HG02588 (cell line): ENCODE measurements around the gene UBN2.
"Not testable (repeated sequence)": the region's sequence is repeated elsewhere in the genome, so short reads cannot be mapped to it uniquely, and the experiment has no call there.

Experiments
- ATAC-seq: cut with Tn5 transposase; IDR thresholded peaks from one replicate; pipeline ENCODE4 v1.9.1; 2021; ENCODE audit warnings: mild to moderate bottlenecking, moderate library complexity; ENCODE audit not compliant: unreplicated experiment

Gene UBN2

DNA sequence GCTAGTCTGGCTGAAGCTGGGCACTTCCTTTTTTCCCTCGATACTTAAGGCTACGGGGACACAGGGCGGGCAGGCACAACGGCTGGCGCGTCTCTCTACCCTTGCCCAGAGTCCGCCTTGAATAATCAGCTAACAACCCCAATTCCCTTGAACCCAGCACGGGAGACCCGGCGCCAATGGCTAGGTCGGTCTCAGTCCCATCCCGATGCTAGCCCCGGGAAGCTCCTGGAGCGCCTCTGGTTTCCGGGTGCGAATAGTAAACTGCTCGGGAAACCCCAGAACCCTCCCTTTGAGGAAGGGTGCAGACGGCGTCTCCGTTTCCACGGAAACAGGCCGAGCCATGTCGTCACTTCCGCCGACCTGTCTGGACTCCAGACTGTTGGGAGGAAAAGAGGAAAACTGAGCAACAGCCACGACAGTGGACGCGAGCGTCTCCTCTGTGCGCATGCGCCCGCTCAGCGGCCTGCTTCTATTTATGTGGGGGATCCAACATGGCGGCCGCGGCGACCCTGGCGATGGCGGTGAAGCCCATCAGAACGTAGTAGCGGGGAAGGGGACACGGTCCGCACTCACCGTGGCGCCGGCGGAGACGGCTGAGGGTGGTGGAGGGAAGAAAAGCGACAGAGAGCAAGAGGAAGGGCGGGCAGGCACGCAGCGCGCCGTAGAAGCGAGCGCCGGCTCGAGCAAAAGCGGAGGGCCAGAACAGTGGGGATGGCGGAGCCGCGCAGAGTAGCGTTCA, at the start of gene UBN2:
Gene UBN2, plus strand, starts transcription at position 464 of the 739 bp plus-strand sequence. Its CDS starts 248 bp downstream, at position 712.
- peak; percentile 96 for ATAC-seq

DNA sequence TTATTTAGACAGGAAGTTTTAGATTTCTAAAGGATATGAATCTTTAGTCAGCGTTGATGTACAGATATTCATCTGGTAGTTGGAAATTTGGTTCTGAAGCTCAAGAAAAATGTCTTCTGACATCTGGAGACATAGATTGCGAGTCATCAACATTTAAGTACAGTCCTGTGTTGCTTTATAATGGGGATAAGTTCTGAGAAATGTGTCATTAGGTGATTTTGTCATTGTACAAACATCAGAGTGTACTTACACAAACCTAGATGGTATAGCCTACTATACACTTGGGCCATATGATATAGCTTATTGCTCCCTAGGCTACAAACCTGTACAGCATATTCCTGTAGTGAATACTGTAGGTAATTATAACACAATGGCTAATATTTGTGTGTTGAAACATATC, 49.6 kb upstream of the UBN2 start:
- ATAC-seq: no peak

DNA sequence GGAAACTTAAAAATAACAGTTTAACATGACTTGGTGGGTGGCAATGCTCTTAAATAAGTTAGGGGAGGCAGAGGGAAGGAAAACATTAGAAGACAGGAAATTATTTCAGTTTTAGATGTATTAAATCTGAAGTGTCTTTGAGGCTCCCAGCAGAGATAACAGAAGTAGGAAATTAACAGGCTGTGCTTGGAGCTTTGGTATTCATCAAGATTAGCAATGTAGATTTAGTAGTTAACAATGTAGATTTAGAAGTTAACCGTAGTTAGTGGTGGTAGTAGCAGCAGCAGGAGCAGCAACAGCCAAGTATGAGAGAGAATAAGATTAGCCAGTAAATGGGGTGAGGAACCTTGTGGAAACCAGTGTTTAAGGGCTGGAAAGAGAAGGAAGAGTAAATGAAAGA, 48.7 kb upstream of the UBN2 start:
- no peak for ATAC-seq

DNA sequence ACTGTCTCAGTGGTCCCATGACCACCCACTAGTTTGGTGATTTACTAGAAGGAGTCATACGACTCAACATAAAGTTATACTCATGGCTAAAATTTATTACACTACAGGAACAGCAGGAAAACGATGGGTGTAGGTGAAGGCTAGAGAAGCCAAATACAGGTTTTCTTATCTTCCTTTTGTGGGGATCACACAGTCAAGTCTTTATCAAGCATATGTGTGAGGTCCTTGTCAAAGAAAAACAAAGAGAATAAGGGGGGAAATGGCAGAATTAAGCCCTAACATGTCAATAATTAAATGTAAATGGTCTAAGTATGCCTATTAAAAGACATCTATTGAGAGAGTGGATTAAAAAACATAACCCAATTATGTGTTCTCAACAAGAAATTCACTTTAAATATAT, 47.8 kb upstream of the UBN2 start:
- no peak for ATAC-seq

DNA sequence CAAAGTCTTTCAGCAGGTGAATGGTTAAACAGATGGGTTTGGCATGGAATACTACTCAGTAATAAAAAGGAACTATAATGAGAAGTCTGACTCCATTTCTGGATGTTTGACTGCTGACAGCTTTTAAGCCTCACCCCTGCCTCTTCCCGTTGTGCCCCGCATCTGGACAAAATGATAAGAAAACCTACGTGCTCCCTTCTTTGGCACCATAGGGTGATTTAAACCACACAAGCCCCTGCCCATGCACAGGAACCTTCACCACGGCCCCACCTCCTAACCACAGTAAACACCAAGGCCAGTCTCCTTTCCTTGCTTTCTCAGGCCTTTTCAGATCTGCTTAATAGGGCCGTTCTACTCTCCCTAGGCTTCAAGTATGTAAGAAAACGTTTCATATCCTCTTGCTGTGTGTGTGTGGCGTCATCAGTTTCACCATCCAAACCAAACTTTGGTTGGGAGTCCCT, 47.1 kb upstream of the UBN2 start:
- ATAC-seq: no peak

DNA sequence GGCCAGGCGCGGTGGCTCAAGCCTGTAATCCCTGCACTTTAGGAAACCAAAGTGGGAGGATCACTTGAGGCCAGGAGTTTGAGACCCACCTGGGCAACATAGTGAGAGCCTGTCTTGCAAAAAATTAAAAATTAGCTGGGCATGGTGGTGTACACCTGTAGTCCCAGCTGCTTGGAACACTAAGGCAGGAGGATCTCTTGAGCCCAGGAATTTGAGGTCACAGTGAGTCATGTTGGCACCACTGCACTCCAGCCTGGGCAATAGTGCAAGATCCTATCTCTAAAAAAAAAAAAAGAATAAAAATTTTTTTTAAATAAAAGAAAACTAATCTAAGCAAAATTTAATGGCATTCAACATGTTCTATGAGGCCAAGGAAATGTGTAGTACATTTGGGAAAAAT, 44.9 kb upstream of the UBN2 start:
- no peak for ATAC-seq

DNA sequence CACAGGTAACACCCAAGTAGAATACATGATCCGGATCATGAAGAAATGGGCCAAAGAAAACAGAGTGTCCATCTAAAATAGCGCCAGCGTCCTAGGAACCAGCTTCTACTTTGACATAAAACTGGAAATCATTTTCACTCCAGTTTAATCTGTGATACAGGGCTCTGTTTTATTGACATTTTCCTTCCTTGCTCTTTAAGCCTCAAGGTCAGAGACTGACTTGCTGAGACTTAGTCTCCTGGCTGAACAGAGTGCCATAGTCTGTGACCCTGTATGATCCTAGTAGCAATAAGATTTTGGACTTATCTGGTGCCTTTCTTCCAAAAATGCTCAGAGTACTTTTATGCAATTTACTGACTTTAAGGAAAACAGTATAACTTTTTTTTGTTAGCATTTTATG, 41.7 kb upstream of the UBN2 start:
- ATAC-seq: no peak

DNA sequence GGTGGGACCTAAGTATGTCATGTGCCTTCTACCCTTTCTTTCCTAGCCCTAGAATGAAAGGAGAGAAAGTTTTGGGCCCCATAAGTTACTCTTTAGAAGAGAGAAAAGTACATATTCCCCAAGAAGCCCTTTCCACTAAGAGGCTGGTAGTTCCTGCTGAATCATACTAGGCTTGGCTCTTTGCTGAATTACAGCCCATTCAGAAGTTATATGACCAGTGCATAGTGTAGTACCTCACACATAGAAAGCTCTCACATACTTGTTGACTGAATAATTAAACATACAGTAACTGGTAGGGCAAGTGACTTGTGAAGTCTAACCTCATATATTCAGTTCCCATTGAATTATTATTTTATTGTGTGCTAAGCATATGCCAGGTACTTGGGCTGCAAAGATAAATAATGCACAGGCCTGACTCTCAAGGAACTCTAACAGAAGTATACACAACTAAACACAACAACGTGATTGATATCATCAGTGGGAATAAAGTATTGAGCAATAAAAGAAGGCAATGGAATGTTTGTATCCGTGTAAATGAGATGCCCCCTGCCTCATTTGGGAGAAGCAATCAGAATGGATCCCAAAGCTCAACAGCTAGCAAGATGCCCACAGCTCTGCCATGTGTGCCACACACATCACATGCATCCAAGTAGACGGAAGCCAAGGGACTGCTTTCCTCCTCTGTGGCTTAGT, 38.9 kb upstream of the UBN2 start:
- no peak for ATAC-seq

DNA sequence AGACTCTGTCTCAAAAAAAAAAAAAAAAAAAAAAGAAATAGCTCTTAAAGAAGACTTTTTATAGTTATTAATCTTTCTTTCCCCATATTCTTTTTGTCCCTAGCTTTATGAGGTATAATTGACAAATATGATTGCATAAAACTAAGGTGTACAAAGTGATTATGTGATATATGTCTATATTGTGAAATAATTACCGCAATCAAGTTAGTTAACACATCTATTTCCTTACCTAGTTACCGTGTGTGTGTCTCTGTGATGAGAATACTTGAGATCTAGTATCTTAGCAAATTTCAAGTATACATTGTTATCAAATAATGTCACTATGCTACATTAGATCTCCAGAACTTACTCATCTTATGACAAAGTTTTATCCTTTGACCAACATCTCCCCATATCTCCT, 30.7 kb upstream of the UBN2 start:
- ATAC-seq: no peak

DNA sequence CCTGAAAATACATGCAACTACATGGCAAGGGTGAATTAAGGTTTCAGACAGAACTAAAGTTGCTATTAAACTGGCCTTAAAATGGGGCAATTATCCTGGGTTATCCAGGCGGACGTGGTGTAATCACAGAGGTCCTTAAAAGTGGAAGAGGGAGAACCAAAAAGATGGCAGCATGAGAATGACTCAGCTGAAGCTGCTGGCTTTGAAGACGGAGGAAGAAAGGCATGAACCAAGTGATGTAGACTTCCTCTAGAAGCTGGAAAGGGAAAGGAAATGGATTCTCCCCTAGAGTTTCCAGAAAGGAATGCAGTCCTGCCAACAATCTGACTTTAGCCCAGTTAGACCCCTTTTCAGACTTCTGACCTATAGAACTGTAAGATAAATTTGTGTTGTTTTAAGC, 27.0 kb upstream of the UBN2 start:
- ATAC-seq: no peak

DNA sequence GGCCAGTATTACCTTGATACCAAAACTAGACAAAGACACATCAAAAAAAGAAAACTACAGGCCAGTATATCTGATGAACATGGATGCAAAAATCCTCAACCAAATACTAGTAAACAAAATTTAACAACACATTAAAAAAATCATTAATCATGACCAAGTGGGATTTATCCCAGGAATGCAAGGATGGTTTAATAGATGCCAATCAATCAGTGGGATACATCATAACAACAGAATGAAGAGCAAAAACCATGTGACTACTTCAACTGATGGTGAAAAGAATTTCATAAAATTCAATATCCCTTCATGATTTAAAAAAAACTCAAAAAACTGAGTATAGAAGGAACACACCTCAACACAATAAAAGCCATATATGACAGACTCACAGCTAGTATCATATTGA, 25.2 kb upstream of the UBN2 start:
- ATAC-seq: no peak

DNA sequence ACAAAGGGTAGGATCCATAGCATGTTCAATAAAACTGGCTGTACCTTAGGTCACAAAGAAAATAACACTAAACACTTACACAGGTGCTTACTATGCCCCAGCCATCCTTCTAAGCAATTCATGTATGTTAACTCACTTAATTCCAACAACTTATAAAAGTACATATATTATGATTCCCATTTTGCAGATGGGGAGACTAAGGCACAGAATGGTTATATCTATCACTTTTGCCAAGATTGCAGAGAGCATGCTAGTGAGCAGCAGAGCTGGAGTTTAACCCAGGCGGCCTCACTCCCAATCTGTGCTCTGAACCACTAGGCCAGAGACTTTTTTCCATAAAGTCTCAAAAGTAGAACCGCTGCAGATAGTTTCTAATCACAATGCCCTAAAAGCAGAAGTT, 18.9 kb upstream of the UBN2 start:
- ATAC-seq: no peak

DNA sequence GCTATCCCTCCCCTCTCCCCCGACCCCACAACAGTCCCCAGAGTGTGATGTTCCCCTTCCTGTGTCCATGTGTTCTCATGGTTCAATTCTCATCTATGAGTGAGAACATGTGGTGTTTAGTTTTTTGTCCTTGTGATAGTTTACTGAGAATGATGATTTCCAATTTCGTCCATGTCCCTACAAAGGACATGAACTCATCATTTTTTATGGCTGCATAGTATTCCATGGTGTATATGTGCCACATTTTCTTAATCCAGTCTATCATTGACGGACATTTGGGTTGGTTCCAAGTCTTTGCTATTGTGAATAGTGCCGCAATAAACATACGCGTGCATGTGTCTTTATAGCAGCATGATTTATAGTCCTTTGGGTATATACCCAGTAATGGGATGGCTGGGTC, 17.5 kb upstream of the UBN2 start:
- not testable (repeated sequence) for ATAC-seq

DNA sequence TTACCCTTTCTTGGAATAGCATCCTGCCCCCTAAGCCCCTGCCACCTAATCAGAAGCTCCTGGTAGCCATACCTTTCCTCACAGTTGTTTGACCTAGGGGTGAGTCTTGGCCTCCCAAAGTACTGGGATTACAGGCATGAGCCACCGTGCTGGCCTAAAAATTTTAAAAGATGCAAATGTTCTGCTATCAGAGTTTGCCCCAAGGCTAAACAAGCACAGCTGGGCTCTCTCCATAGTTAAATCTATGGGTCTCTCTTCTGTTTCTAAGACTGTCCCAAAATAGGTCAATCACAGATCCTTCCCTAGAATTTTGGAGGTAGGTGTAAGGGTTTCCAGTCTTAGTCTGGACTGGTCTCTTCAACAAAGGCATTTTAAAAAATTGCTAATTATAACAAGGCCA, 12.9 kb upstream of the UBN2 start:
- no peak for ATAC-seq

DNA sequence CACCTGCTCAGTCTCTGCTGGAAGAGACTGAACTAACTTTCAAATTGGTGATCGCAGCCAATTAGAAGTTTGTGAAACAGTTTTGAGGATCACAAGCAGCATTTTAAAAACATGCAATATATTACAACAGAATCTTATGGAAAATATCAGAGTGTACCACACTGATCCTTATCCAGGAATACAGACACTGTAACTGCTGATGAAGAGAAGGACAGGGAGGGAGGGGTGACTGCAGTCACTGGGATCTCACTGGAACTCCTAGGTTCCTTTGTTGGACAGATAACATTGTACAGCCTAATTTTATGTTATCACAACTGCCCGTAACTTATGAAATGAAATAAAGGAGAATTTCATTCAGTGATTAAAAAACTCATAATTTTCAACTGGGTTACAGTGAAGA, 6.8 kb upstream of the UBN2 start:
- no peak for ATAC-seq

DNA sequence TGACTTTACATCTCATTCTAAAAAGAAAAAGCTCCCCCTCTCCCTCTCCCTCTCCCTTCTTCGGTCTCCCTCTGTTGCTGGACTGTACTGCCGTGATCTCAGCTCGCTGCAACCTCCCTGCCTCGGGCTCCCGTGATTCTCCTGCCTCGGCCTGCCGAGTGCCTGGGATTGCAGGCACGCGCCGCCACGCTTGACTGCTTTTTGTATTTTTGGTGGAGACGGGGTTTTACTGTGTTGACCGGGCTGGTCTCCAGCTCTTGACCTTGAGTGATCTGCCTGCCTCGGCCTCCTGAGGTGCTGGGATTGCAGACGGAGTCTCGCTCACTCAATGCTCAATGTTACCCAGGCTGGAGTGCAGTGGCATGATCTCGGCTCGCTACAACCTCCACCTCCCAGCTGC, 6.2 kb upstream of the UBN2 start:
- ATAC-seq: not testable (repeated sequence)

DNA sequence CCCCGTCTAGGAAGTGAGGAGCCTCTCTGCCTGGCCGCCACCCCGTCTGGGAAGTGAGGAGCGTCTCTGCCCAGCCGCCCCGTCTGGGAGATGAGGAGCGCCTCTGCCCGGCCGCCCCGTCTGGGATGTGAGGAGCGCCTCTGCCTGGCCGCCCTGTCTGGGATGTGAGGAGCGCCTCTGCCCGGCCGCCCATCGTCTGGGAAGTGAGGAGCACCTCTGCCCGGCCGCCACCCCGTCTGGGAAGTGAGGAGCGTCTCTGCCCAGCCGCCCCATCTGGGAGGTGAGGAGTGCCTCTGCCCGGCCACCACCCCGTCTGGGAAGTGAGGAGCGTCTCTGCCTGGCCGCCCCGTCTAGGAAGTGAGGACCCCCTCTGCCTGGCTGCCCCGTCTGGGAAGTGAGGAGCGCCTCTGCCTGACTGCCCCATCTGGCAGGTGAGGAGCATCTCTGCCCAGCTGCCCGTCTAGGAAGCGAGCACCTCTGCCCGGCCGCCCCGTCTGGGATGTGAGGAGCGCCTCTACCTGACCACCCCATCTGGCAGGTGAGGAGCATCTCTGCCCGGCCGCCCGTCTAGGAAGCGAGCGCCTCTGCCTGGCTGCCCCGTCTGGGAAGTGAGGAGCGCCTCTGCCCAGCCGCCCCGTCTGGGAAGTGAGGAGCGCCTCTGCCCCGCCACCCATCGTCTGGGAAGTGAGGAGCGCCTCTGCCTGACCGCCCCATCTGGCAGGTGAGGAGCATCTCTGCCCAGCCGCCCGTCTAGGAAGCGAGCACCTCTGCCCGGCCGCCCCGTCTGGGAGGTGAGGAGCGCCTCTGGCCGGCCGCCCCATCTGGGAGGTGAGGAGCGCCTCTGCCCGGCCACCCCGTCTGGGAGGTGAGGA, 5.5 kb upstream of the UBN2 start:
- not testable (repeated sequence) for ATAC-seq

DNA sequence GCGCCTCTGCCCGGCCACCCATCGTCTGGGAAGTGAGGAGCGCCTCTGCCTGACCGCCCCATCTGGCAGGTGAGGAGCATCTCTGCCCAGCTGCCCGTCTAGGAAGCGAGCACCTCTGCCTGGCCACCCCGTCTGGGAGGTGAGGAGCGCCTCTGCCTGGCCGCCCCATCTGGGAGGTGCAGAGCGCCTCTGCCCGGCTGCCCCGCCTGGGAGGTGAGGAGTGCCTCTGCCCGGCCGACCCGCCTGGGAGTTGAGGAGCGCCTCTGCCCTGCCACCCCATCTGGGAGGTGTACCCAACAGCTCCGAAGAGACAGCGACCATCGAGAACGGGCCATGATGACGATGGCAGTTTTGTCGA, 4.9 kb upstream of the UBN2 start:
- not testable (repeated sequence) for ATAC-seq

DNA sequence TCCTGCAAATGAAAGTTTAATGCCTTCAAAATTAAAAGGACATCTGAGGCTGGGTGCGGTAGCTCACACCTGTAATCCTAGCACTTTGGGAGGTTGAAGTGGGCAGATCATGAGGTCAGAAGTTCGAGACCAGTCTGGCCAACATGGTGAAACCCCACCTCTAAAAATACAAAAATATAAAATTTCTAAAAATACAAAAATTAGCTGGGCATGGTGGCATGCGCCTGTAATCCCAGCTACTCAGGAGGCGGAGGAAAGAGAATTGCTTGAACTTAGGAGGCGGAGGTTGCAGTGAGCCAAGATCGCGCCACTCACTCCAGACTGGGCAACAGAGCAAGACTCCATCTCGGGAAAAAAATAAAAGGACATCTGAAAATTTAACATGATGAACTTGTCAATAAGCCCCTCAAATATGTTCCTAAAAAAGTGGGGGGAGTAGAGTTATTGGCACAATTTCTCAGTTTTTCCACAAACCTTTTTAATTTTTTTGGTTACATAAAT, 4.0 kb upstream of the UBN2 start:
- not testable (repeated sequence) for ATAC-seq

DNA sequence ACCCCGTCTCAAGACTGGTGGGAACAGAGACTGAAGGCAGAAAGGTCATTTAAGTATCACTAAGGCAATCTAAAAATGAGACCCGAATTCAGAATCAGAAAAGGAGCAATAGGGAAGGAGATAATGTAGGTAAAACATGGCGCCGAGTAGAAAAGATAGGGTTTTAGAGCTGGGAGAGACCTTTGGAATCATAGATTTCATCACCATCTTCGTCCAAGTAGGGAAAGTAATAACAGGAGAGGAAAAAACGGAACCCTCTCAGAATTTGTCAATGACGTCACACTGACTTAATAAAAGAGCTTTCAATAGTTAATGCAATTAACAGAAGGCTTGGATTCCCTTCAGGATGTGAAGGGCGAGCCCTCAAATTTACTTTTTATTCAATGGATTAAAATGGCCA, 1.0 kb upstream of the UBN2 start:
- ATAC-seq: no peak

DNA sequence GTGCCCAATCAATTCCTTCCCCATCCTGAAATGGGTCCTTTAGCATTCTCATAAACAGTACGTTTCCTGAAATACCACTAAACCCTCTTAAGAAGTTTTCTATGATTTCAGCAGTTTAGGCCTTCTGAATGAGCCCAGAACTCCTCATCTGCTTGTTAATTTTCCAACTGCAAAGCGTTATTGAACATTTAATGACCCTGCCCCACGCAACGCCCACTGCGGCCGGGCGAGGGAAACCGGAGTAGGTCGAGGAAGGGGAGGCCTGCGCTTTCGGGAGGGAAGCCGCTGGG, 608 bp upstream of the UBN2 start:
- ATAC-seq: no peak
